ENCODE data around the gene ZNG1E. TPM values are rescaled to one million over a fixed set of nuclear protein-coding genes. Genes with fewer than 3 reads are reported as not detected.
"Not testable (repeated sequence)": the region's sequence is repeated elsewhere in the genome, so short reads cannot be mapped to it uniquely, and the experiment has no call there.

The ZNG1E gene
- total and polyA plus RNA-seq, 2 of the 8 experiments (the other 6 are each of a cell fraction or from before 2014, with no cell fraction given), result 12.0 to 27.6 TPM

DNA sequence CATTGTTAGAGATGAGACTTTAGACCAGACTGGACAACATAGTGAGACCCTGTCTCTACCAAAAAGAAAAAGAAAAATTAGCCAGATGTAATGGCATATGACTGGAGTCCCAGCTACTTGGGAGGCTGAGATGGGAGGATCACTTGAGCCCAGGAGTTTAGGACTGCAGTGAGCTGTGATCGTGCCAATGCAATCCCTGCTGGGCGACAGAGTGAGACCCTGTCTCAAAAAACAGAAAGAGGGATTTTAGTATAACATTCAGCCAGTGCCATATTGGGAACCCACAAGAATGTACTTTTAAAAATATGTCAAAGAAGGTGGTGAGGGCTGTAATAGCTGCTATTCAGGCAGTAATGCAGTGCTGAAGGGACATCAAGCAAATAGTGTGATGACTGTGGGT, 2.1 kb upstream of the ZNG1E start:
- H2BK5ac ChIP-seq (ENCODE audit: low read depth, low read length); H3K79me2 ChIP-seq (ENCODE audit: control insufficient read depth in 1 of 2, insufficient read depth in 2 of 2, low read length in 2 of 2); H2BK12ac ChIP-seq (ENCODE audit: low read depth, low read length); H2BK20ac ChIP-seq (ENCODE audit: low read length); H3K18ac ChIP-seq (ENCODE audit: extremely low read depth, low read length); H3K9me3 ChIP-seq (ENCODE audit: insufficient read depth in 2 of 2, low read depth in 1 of 2, low read length in 1 of 2); H3K4ac ChIP-seq (replicated peaks; ENCODE audit: insufficient read length, low read depth, low read length); H2BK120ac ChIP-seq (replicated peaks; ENCODE audit: low read depth, low read length); CTCF ChIA-PET (ENCODE audit: partially characterized antibody); H3K79me1 ChIP-seq (ENCODE audit: low read depth, low read length); H4K20me1 ChIP-seq (replicated peaks in 1 of 2; ENCODE audit: control insufficient read depth in 1 of 2, insufficient read depth in 2 of 2, low read length in 2 of 2); H3K4me3 ChIP-seq (ENCODE audit: extremely low read depth in 1 of 4, insufficient read depth in 2 of 4, low read depth in 3 of 4, low read length in 4 of 4); H3K23ac ChIP-seq (ENCODE audit: insufficient read length); H3K9ac ChIP-seq (replicated peaks in 1 of 4; ENCODE audit: extremely low read depth in 1 of 4, low read depth in 3 of 4, low read length in 3 of 4); FAIRE-seq; H4K5ac ChIP-seq (ENCODE audit: insufficient read length, low read depth, low read length); H3K4me1 ChIP-seq (replicated peaks in 1 of 4; ENCODE audit: control insufficient read depth in 3 of 4, insufficient read depth in 4 of 4, low read length in 3 of 4); H2AK5ac ChIP-seq (ENCODE audit: low read depth, low read length); H2AFZ ChIP-seq (ENCODE audit: low read length); H4K91ac ChIP-seq (replicated peaks; ENCODE audit: insufficient read length, low read length); H3K14ac ChIP-seq (ENCODE audit: insufficient read length); POLR2A ChIA-PET (ENCODE audit: partially characterized antibody); H3K27ac ChIP-seq (ENCODE audit: low read depth, low read length); H3K4me2 ChIP-seq (ENCODE audit: insufficient read depth in 1 of 2, low read depth in 2 of 2, low read length in 2 of 2); H3K56ac ChIP-seq (replicated peaks; ENCODE audit: insufficient read length, low read depth, low read length); H2BK15ac ChIP-seq (ENCODE audit: low read length); H3K36me3 ChIP-seq (ENCODE audit: control insufficient read depth in 2 of 4, insufficient read depth in 4 of 4, low read length in 3 of 4); H4K8ac ChIP-seq (ENCODE audit: extremely low read depth, insufficient read depth, low read length); DNase-seq (ENCODE audit: low read depth in 1 of 2, low spot score in 2 of 2); H3K27me3 ChIP-seq (replicated peaks in 1 of 4; ENCODE audit: control insufficient read depth in 3 of 4, extremely low read depth in 1 of 4, insufficient read depth in 3 of 4, low read length in 3 of 4); H3K23me2 ChIP-seq (ENCODE audit: low read depth, low read length): not testable (repeated sequence)
- WGBS, 2 experiments (ENCODE audit: extremely low coverage in 1 of 2, insufficient coverage in 1 of 2, insufficient read length in 1 of 2, insufficient replicate concordance in 2 of 2, low coverage in 1 of 2, low lambda C conversion rate in 2 of 2, missing lambda C conversion rate in 1 of 2), result 78% methylated on average over 2 of the region's 2 CpGs; no CpG with 5 or more reads in 1 of the 2 experiments

DNA sequence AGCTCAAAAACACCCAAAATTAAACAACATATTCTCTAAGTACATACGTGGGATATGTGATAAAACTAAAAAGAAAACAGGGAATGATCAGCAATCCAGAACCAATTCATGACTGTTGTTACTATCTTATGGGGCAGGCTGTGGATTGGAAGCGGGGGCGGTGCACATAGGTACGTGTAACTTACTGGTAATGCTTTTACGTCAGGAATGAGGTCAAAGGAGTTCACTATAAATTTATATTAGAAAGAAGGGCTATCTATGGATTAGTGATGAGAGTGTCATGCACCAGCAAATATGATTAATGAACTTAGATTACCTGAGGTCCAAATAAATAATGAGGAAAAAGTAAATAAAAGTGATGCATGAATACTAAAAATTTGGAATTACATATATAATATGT, 710 bp upstream of the ZNG1E start:
- H3K23ac ChIP-seq (ENCODE audit: insufficient read length); H2BK15ac ChIP-seq (ENCODE audit: low read length); H2BK12ac ChIP-seq (ENCODE audit: low read depth, low read length); FAIRE-seq; H3K27me3 ChIP-seq (replicated peaks in 1 of 4; ENCODE audit: control insufficient read depth in 3 of 4, extremely low read depth in 1 of 4, insufficient read depth in 3 of 4, low read length in 3 of 4); H2BK5ac ChIP-seq (ENCODE audit: low read depth, low read length); CTCF ChIA-PET (ENCODE audit: partially characterized antibody); H3K27ac ChIP-seq (ENCODE audit: low read depth, low read length); POLR2A ChIA-PET (ENCODE audit: partially characterized antibody); H3K79me2 ChIP-seq (ENCODE audit: control insufficient read depth in 1 of 2, insufficient read depth in 2 of 2, low read length in 2 of 2); H3K9ac ChIP-seq (replicated peaks in 1 of 4; ENCODE audit: extremely low read depth in 1 of 4, low read depth in 3 of 4, low read length in 3 of 4); H3K79me1 ChIP-seq (ENCODE audit: low read depth, low read length); H2AK5ac ChIP-seq (ENCODE audit: low read depth, low read length); H2BK20ac ChIP-seq (ENCODE audit: low read length); H3K9me3 ChIP-seq (ENCODE audit: insufficient read depth in 2 of 2, low read depth in 1 of 2, low read length in 1 of 2); H3K36me3 ChIP-seq (ENCODE audit: control insufficient read depth in 2 of 4, insufficient read depth in 4 of 4, low read length in 3 of 4); H4K91ac ChIP-seq (replicated peaks; ENCODE audit: insufficient read length, low read length); H3K56ac ChIP-seq (replicated peaks; ENCODE audit: insufficient read length, low read depth, low read length); H3K4me1 ChIP-seq (replicated peaks in 1 of 4; ENCODE audit: control insufficient read depth in 3 of 4, insufficient read depth in 4 of 4, low read length in 3 of 4); H3K18ac ChIP-seq (ENCODE audit: extremely low read depth, low read length); H2BK120ac ChIP-seq (replicated peaks; ENCODE audit: low read depth, low read length); H4K20me1 ChIP-seq (replicated peaks in 1 of 2; ENCODE audit: control insufficient read depth in 1 of 2, insufficient read depth in 2 of 2, low read length in 2 of 2); DNase-seq (ENCODE audit: low read depth in 1 of 2, low spot score in 2 of 2); H3K4ac ChIP-seq (replicated peaks; ENCODE audit: insufficient read length, low read depth, low read length); H2AFZ ChIP-seq (ENCODE audit: low read length); H3K4me3 ChIP-seq (ENCODE audit: extremely low read depth in 1 of 4, insufficient read depth in 2 of 4, low read depth in 3 of 4, low read length in 4 of 4); H4K5ac ChIP-seq (ENCODE audit: insufficient read length, low read depth, low read length); H3K4me2 ChIP-seq (ENCODE audit: insufficient read depth in 1 of 2, low read depth in 2 of 2, low read length in 2 of 2); H3K23me2 ChIP-seq (ENCODE audit: low read depth, low read length); H3K14ac ChIP-seq (ENCODE audit: insufficient read length); H4K8ac ChIP-seq (ENCODE audit: extremely low read depth, insufficient read depth, low read length): not testable (repeated sequence)
- WGBS, 2 experiments (ENCODE audit: extremely low coverage in 1 of 2, insufficient coverage in 1 of 2, insufficient read length in 1 of 2, insufficient replicate concordance in 2 of 2, low coverage in 1 of 2, low lambda C conversion rate in 2 of 2, missing lambda C conversion rate in 1 of 2), result 60% methylated on average over 4 of the region's 5 CpGs; no CpG with 5 or more reads in 1 of the 2 experiments

Data from H1 (cell line).